Keratinocyte (primary cell): ENCODE measurements around the gene LMOD2. TPM values are rescaled to one million over a fixed set of nuclear protein-coding genes. Genes with fewer than 3 reads are reported as not detected.

Source experiments
- DNase-seq: peaks from one replicate; pipeline ENCODE4 v3.0.0-alpha.2; 2011; ENCODE audit warnings: low read depth, missing footprints, low spot score
- FAIRE-seq: peaks from 2 replicates; lab custom pipeline; 2011; peaks lifted over from hg19 to GRCh38; lab: Jason Lieb, UNC
- H2AFZ ChIP-seq: 2 replicates; pipeline ENCODE4 v1.6.0; 2012; ENCODE audit warnings: low read length, control low read depth, inconsistent platforms; ENCODE audit not compliant: control insufficient read depth
- H3K27ac ChIP-seq: 2 replicates; pipeline ENCODE4 v1.5.1; 2011; ENCODE audit warnings: low read length; ENCODE audit not compliant: control insufficient read depth, insufficient read depth
- H3K27me3 ChIP-seq: 3 replicates; pipeline ENCODE4 v1.6.0; 2011; ENCODE audit warnings: low read length; ENCODE audit not compliant: control insufficient read depth, insufficient read depth; ENCODE audit errors: extremely low read depth
- H3K36me3 ChIP-seq, 2 experiments: 2 replicates in 1 of 2; 3 replicates in 1 of 2; pipeline ENCODE4 v1.5.1; 2011; ENCODE audit warnings: low read length in 2 of 2, mild to moderate bottlenecking in 1 of 2; ENCODE audit not compliant: control insufficient read depth in 2 of 2, insufficient read depth in 2 of 2; ENCODE audit errors: extremely low read depth in 1 of 2
- H3K4me1 ChIP-seq: 3 replicates; pipeline ENCODE4 v1.5.1; 2011; ENCODE audit warnings: low read length; ENCODE audit not compliant: control insufficient read depth, insufficient read depth; ENCODE audit errors: extremely low read depth
- H3K4me2 ChIP-seq: 3 replicates; pipeline ENCODE4 v1.6.0; 2011; ENCODE audit warnings: low read depth, low read length; ENCODE audit not compliant: control insufficient read depth, insufficient read depth; ENCODE audit errors: extremely low read depth
- H3K4me3 ChIP-seq, 3 experiments: fragments of 200-600 bp in 1 of 3; sonication (generic) in 1 of 3; 2 replicates in 2 of 3; 3 replicates in 1 of 3; pipeline ENCODE4 v1.5.1; 2011 to 2016; ENCODE audit warnings: low read length in 3 of 3, mild to moderate bottlenecking in 3 of 3, control low read depth in 2 of 3, inconsistent platforms in 1 of 3, low read depth in 1 of 3, mixed read lengths in 1 of 3, mixed run types in 1 of 3, moderate library complexity in 1 of 3; ENCODE audit not compliant: control insufficient read depth in 2 of 3, insufficient read depth in 2 of 3; ENCODE audit errors: extremely low read depth in 1 of 3
- H3K79me2 ChIP-seq: 2 replicates; pipeline ENCODE4 v1.6.0; 2012; ENCODE audit warnings: low read length; ENCODE audit not compliant: control insufficient read depth, insufficient read depth
- H3K9ac ChIP-seq: 3 replicates; pipeline ENCODE4 v1.6.0; 2011; ENCODE audit warnings: low read length; ENCODE audit not compliant: control insufficient read depth, insufficient read depth; ENCODE audit errors: extremely low read depth
- H3K9me1 ChIP-seq: 3 replicates; pipeline ENCODE4 v1.6.0; 2011; ENCODE audit warnings: low read length; ENCODE audit not compliant: control insufficient read depth, insufficient read depth; ENCODE audit errors: extremely low read depth
- H3K9me3 ChIP-seq: 2 replicates; pipeline ENCODE4 v1.5.1; 2012; ENCODE audit warnings: low read depth, low read length; ENCODE audit not compliant: control insufficient read depth
- H4K20me1 ChIP-seq: 3 replicates; pipeline ENCODE4 v1.6.0; 2011; ENCODE audit warnings: low read length; ENCODE audit not compliant: control insufficient read depth, insufficient read depth; ENCODE audit errors: extremely low read depth
- EZH2 ChIP-seq: IDR thresholded peaks from one replicate; pipeline ENCODE4 v1.6.1; 2012; ENCODE audit warnings: inconsistent platforms, mild to moderate bottlenecking, low read length, moderate library complexity
- dilution Hi-C: fragments of 300-500 bp; cut with MboI; formaldehyde crosslinking; loops from one replicate; pipeline ENCODE4 v1.7.0; 2020; ENCODE audit warnings: low sequenced_read_pairs; ENCODE audit not compliant: extremely low pct_ligation_motif_present
- polyA plus RNA-seq, 5 experiments: library from polyadenylated mRNA; depleted of rRNA in 3 of 5; stranded (reverse) in 3 of 5; stranded (forward) in 1 of 5; unstranded in 1 of 5; fragments of >200 nt; gene quantifications; 1 replicate in 1 of 5; 2 replicates in 3 of 5; 3 replicates in 1 of 5; pipeline versions ENCODE4 v1.2.1 to v1.2.3, GENCODE V29; 2011 to 2012; ENCODE audit warnings: missing spikeins in 2 of 5, low read depth in 1 of 5, low replicate concordance in 1 of 5
- TF ChIP-seq, protein P1 (sequence below), 3 experiments: IDR thresholded peaks in 1 of 3; conservative IDR thresholded peaks in 1 of 3; optimal IDR thresholded peaks in 1 of 3; 2 replicates in 2 of 3; 3 replicates in 1 of 3; pipeline versions ENCODE3 to v1.5.1; 2011; ENCODE audit warnings: low read length in 3 of 3, mild to moderate bottlenecking in 3 of 3, moderate library complexity in 2 of 3, control low read depth in 1 of 3, inconsistent platforms in 1 of 3; ENCODE audit not compliant: insufficient read depth in 2 of 3; ENCODE audit errors: extremely low read depth in 1 of 3

LMOD2 gene
- polyA plus RNA-seq, 1 donor (not counting 4 experiments of a cell fraction or from before 2014, with no cell fraction given) = not detected

DNA sequence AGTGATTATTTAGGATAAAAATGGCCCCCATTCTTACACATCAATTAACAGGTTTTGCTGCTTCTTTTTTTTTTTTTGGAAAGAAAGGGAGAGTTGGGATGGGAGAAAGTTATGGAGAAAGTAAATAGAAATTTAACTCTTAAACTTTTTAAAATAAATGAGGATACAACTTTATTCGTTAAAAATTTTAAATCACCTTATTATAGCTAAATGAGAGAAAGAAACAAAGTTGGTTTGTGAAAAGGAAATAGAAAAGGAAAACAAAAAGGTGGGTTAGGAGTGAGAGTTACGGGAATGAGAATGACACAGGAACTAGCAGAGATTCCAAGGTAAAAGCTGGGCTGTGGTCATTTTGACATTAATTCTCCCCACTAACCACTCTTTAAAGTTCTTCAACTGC, 34.9 kb downstream of the LMOD2 start:
- Histone ChIP-seq H3K9ac (no peak overlapping the region), H3K9me3 (no peaks in the 10 kb centered on the region), H3K27ac (no peak overlapping the region), H3K4me3 (no peak overlapping the region), H2AFZ (no peak overlapping the region), H3K27me3 (no peaks in the 10 kb centered on the region), H3K4me2 (no peak overlapping the region), H3K36me3 (peaks cover 8 to 12% of the 10 kb centered on the region in 2 experiments), H3K9me1 (no peaks in the 10 kb centered on the region), H3K4me1 (no peaks in the 10 kb centered on the region), H3K79me2 (no peaks in the 10 kb centered on the region), H4K20me1 (no peaks in the 10 kb centered on the region)
- DNase-seq (no peak), FAIRE-seq (no peak)
- dilution Hi-C loops = no loop called here
- no peak for TF ChIP-seq EZH2
- TF ChIP-seq, protein P1, sequence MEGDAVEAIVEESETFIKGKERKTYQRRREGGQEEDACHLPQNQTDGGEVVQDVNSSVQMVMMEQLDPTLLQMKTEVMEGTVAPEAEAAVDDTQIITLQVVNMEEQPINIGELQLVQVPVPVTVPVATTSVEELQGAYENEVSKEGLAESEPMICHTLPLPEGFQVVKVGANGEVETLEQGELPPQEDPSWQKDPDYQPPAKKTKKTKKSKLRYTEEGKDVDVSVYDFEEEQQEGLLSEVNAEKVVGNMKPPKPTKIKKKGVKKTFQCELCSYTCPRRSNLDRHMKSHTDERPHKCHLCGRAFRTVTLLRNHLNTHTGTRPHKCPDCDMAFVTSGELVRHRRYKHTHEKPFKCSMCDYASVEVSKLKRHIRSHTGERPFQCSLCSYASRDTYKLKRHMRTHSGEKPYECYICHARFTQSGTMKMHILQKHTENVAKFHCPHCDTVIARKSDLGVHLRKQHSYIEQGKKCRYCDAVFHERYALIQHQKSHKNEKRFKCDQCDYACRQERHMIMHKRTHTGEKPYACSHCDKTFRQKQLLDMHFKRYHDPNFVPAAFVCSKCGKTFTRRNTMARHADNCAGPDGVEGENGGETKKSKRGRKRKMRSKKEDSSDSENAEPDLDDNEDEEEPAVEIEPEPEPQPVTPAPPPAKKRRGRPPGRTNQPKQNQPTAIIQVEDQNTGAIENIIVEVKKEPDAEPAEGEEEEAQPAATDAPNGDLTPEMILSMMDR (optimal IDR thresholded peaks at IDR 0.05 in 1 of 3, IDR thresholded peaks at IDR 0.05 in 1 of 3, conservative IDR thresholded peaks at IDR 0.05 in 1 of 3; ENCODE audit: extremely low read depth in 1 of 3, insufficient read depth in 2 of 3, low read length in 3 of 3) = no peak

DNA sequence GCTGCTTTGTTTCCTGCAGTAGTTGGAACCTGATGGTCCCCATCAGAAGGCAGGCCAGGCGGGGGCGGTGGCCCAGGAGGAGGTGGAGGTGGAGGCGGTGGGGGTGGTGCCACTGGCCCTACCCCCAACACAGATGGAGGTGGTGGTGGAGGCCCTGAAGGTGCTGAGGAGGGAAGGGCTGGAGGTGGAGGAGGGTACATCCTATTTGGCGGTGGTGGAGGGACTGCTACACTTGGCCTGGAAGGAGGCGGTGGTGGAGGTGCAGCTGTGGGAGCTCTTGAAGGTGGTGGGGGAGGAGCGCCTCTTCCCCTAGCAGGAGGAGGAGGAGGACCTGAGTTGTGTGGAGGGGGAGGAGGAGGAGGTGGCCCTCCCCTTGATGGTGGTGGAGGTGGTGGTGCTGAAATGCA, 36.8 kb downstream of the LMOD2 start:
- dilution Hi-C loops = no loop called here
- FAIRE-seq = no peak
- peaks cover 12 to 13% of the 10 kb centered on the region in 2 experiments for H3K36me3 ChIP-seq

More for the DNA sequence above, 36.8 kb downstream of the LMOD2 start:
- TF ChIP-seq, protein P1 (optimal IDR thresholded peaks at IDR 0.05 in 1 of 3, IDR thresholded peaks at IDR 0.05 in 1 of 3, conservative IDR thresholded peaks at IDR 0.05 in 1 of 3; ENCODE audit: extremely low read depth in 1 of 3, insufficient read depth in 2 of 3, low read length in 3 of 3) = no peak
- no peak for TF ChIP-seq EZH2
- Histone ChIP-seq H3K9me1 (no peaks in the 10 kb centered on the region), H3K79me2 (no peaks in the 10 kb centered on the region), H4K20me1 (no peaks in the 10 kb centered on the region), H3K9ac (no peak overlapping the region), H3K9me3 (no peaks in the 10 kb centered on the region), H2AFZ (no peak overlapping the region), H3K4me1 (no peaks in the 10 kb centered on the region), H3K4me3 (no peak overlapping the region), H3K27ac (no peak overlapping the region), H3K27me3 (no peaks in the 10 kb centered on the region), H3K4me2 (no peak overlapping the region)
- DNase-seq = no peak
